Measurements from ENCODE around the gene SDHB. TPM values are rescaled to one million over a fixed set of nuclear protein-coding genes. Genes with fewer than 3 reads are reported as not detected.

The SDHB gene
- total RNA-seq, 1 donor from 2014 or later, result 79.8 TPM

DNA sequence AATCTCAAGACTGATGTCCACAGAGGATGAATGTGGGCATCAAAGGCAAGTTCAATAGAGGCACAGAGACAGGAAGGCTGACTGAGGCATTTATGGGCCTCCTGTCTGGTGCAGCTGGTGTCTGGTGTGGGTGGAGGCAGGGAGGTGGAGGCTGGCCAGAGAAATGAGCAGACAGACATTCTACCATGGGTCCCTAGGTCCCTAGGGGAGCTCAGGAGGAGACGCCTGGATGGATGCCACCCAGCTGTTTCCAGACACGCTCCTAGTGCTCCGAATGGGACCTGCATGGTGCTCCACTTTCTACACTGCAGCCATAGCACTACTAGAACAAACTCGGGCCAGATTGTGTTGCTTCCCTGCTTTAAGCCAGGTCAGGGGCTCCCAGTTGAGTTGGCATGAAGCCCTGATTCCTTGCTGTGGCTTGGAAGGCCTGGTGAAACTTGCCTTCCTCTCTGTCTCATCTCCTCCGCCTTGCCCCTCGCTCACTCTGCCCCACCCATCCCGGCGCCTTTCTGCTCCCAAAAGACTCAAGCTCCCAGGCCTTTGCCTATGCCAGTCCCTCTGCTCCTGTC is 40.1 kb upstream of the SDHB start:
- H3K27ac ChIP-seq, result no peak overlapping the region
- intact Hi-C loops (cut with DNase I), result no loop called here
- H3K4me1 ChIP-seq, result peaks cover 11% of the 10 kb centered on the region
- DNase-seq (no peak), ATAC-seq (no peak)
- H3K27me3 ChIP-seq (ENCODE audit: low read depth), result no peaks in the 10 kb centered on the region
- H3K4me3 ChIP-seq, result no peak overlapping the region
- H3K9me3 ChIP-seq, result no peaks in the 10 kb centered on the region
- H3K36me3 ChIP-seq, result no peaks in the 10 kb centered on the region
- TF ChIP-seq, protein P1, sequence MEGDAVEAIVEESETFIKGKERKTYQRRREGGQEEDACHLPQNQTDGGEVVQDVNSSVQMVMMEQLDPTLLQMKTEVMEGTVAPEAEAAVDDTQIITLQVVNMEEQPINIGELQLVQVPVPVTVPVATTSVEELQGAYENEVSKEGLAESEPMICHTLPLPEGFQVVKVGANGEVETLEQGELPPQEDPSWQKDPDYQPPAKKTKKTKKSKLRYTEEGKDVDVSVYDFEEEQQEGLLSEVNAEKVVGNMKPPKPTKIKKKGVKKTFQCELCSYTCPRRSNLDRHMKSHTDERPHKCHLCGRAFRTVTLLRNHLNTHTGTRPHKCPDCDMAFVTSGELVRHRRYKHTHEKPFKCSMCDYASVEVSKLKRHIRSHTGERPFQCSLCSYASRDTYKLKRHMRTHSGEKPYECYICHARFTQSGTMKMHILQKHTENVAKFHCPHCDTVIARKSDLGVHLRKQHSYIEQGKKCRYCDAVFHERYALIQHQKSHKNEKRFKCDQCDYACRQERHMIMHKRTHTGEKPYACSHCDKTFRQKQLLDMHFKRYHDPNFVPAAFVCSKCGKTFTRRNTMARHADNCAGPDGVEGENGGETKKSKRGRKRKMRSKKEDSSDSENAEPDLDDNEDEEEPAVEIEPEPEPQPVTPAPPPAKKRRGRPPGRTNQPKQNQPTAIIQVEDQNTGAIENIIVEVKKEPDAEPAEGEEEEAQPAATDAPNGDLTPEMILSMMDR (IDR thresholded peaks at IDR 0.05), result no peak

DNA sequence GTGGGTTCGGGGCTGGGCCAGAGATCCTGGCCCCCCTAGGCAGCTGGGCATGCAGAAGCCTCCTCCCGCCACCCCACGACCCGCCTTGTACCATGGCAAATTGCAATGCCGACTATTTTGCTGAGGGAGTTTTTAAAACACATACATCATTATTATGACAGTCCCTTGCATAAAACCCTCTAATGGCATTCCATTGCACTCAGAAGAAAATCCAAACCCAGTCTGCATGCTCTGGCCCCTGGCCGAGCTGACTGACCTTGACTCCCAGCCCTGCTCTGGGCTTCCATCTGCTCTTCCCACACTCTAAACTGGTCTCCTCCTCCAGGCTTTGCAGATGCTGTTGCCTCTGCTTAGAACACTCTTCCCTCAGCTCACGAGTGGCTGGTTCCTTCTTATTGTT is 37.4 kb upstream of the SDHB start:
- no peaks in the 10 kb centered on the region for H3K27me3 ChIP-seq (ENCODE audit: low read depth)
- intact Hi-C loops (cut with DNase I), result no loop called here
- no peaks in the 10 kb centered on the region for H3K4me1 ChIP-seq
- no peaks in the 10 kb centered on the region for H3K9me3 ChIP-seq
- no peak overlapping the region for H3K27ac ChIP-seq
- TF ChIP-seq, protein P1 (IDR thresholded peaks at IDR 0.05), result no peak
- ATAC-seq (no peak), DNase-seq (no peak)
- no peak overlapping the region for H3K4me3 ChIP-seq
- H3K36me3 ChIP-seq, result no peaks in the 10 kb centered on the region

DNA sequence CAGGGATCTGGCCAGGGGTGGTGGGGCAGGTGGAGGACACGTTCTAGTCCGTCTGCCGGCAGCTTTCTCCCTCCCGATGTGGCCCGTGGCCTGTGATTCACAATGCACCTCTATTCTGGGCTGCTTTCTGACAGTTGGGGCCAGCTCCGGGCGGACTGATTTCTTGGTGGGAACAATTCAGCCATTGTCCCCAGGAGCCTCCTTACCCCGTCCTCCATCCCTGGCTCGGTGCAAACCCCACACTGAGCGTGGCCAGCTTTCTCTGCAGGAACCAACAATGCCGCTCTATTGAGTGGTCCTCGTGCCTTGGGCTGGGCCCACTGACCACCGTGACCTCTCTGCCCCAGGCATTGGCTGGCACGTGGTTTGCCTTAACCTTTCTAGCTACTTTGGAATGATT is 35.7 kb upstream of the SDHB start:
- Histone ChIP-seq H3K27ac (no peak overlapping the region), H3K27me3 (ENCODE audit: low read depth) (peaks cover 3% of the 10 kb centered on the region)
- no peak for ATAC-seq

DNA sequence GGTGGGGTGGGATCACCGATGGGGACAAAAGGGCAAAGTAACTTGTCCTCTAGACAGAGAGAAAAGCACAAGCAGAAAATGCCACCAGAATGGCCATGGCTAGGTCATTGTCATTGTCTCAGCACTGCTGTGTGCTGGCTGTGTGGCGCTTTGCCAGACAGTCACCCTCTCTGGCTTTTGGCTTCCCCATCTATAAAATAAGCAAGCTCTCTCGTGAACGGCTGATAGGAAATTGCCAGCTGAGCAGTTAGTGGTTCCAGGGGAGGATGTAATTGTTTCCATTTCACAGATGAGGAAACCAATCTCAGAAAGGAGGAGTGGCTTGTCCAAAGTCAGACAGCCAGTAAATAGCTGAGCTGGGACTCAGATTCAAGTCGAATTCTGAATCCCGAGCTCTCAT is 32.9 kb upstream of the SDHB start:
- Histone ChIP-seq H3K4me3 (no peak overlapping the region), H3K27ac (no peak overlapping the region), H3K36me3 (no peaks in the 10 kb centered on the region), H3K9me3 (no peaks in the 10 kb centered on the region), H3K4me1 (no peaks in the 10 kb centered on the region), H3K27me3 (ENCODE audit: low read depth) (peaks cover 3% of the 10 kb centered on the region)
- TF ChIP-seq, protein P1 (IDR thresholded peaks at IDR 0.05), result no peak
- ATAC-seq (no peak), DNase-seq (no peak)
- intact Hi-C loops (cut with DNase I), result no loop called here

More for the DNA sequence above, 35.7 kb upstream of the SDHB start:
- no peaks in the 10 kb centered on the region for H3K9me3 ChIP-seq
- TF ChIP-seq, protein P1 (IDR thresholded peaks at IDR 0.05), result no peak
- intact Hi-C loops (cut with DNase I), result no loop called here
- DNase-seq, result no peak
- H3K4me3 ChIP-seq, result no peak overlapping the region
- no peaks in the 10 kb centered on the region for H3K36me3 ChIP-seq
- no peaks in the 10 kb centered on the region for H3K4me1 ChIP-seq

DNA sequence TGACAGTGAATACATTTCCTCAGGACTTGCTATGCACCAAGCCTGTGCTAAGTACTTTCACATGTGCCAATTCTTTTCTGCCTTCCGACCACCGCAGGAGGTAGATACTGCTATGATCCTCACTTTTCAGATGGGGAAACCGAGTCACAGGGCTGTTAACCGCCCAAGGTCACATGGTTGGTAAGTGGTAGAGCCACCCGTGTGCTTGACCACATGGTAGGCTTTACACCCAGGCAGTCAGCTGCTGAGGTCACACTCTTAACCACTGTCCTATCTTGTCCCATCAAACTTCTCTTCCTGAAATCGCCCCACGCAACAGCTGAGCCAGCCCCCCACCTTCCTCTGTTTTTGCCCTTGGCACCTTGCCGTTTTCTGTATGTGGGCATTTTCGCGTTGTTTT is 31.0 kb upstream of the SDHB start:
- peaks cover 3% of the 10 kb centered on the region for H3K27me3 ChIP-seq (ENCODE audit: low read depth)
- intact Hi-C loops (cut with DNase I), result no loop called here
- ATAC-seq, result peak; percentile 21 to 29
- H3K4me3 ChIP-seq, result no peak overlapping the region
- no peaks in the 10 kb centered on the region for H3K9me3 ChIP-seq
- no peaks in the 10 kb centered on the region for H3K4me1 ChIP-seq
- no peak overlapping the region for H3K27ac ChIP-seq
- TF ChIP-seq, protein P1 (IDR thresholded peaks at IDR 0.05), result no peak
- DNase-seq, result no peak
- H3K36me3 ChIP-seq, result no peaks in the 10 kb centered on the region

Measured in lower lobe of right lung (tissue), 2 donors.